GM21786 (cell line): ENCODE results near the gene OSBPL10.
"Not testable (repeated sequence)": the region's sequence is repeated elsewhere in the genome, so short reads cannot be mapped to it uniquely, and the experiment has no call there.

Source experiments
- ATAC-seq: cut with Tn5 transposase; IDR thresholded peaks from one replicate; pipeline ENCODE4 v1.9.1; 2021; ENCODE audit not compliant: unreplicated experiment

Gene OSBPL10

GRCh38 chr3:31892916-31893573 is 88.0 kb downstream of the OSBPL10 start:
- no peak for ATAC-seq

GRCh38 chr3:31892500-31892899 is 88.6 kb downstream of the OSBPL10 start:
- ATAC-seq, result no peak

GRCh38 chr3:31891876-31892455 is 89.1 kb downstream of the OSBPL10 start:
- ATAC-seq, result no peak

GRCh38 chr3:31890742-31891469 is 90.2 kb downstream of the OSBPL10 start:
- ATAC-seq, result no peak

- no peak for ATAC-seq
Observed at GRCh38 chr3:31890007-31890406, 91.1 kb downstream of the OSBPL10 start.

GRCh38 chr3:31885235-31885634 is 95.8 kb downstream of the OSBPL10 start:
- no peak for ATAC-seq

- no peak for ATAC-seq
Observed at GRCh38 chr3:31884251-31884650, 96.8 kb downstream of the OSBPL10 start.

- ATAC-seq, result no peak
Observed at GRCh38 chr3:31882895-31883294, 98.2 kb downstream of the OSBPL10 start.

- ATAC-seq, result no peak
Observed at GRCh38 chr3:31882431-31882830, 98.6 kb downstream of the OSBPL10 start.

- ATAC-seq, result no peak
Observed at GRCh38 chr3:31880482-31881078, 100.5 kb downstream of the OSBPL10 start.

- ATAC-seq, result no peak
Observed at GRCh38 chr3:31880020-31880419, 101.0 kb downstream of the OSBPL10 start.

GRCh38 chr3:31879365-31879764 is 101.7 kb downstream of the OSBPL10 start:
- no peak for ATAC-seq

GRCh38 chr3:31878231-31878838 is 102.7 kb downstream of the OSBPL10 start:
- no peak for ATAC-seq

- ATAC-seq, result no peak
Observed at GRCh38 chr3:31876331-31876730, 104.7 kb downstream of the OSBPL10 start.

- no peak for ATAC-seq
Observed at GRCh38 chr3:31875437-31875836, 105.6 kb downstream of the OSBPL10 start.

- ATAC-seq, result no peak
Observed at GRCh38 chr3:31873254-31873820, 107.7 kb downstream of the OSBPL10 start.

GRCh38 chr3:31871939-31872507 is 109.0 kb downstream of the OSBPL10 start:
- ATAC-seq, result no peak

- not testable (repeated sequence) for ATAC-seq
Observed at GRCh38 chr3:31870111-31870510, 111.0 kb downstream of the OSBPL10 start.

- no peak for ATAC-seq
Observed at GRCh38 chr3:31868236-31868635, 112.8 kb downstream of the OSBPL10 start.

- ATAC-seq, result no peak
Observed at GRCh38 chr3:31862666-31863279, 118.3 kb downstream of the OSBPL10 start.
